Activated T-helper 1 cell treated with anti-CD3 and anti-CD28 coated beads, Interleukin-2, amount 50 U/mL, for 16 hours (primary cell): Measurements from ENCODE around the gene HOXB4.

Experiments
- DNase-seq, 2 donors: peaks; one replicate each; pipeline ENCODE4 v3.0.0-alpha.2; 2020; ENCODE audit warnings: low read depth in 1 of 2, low spot score in 1 of 2

Gene HOXB4

DNA sequence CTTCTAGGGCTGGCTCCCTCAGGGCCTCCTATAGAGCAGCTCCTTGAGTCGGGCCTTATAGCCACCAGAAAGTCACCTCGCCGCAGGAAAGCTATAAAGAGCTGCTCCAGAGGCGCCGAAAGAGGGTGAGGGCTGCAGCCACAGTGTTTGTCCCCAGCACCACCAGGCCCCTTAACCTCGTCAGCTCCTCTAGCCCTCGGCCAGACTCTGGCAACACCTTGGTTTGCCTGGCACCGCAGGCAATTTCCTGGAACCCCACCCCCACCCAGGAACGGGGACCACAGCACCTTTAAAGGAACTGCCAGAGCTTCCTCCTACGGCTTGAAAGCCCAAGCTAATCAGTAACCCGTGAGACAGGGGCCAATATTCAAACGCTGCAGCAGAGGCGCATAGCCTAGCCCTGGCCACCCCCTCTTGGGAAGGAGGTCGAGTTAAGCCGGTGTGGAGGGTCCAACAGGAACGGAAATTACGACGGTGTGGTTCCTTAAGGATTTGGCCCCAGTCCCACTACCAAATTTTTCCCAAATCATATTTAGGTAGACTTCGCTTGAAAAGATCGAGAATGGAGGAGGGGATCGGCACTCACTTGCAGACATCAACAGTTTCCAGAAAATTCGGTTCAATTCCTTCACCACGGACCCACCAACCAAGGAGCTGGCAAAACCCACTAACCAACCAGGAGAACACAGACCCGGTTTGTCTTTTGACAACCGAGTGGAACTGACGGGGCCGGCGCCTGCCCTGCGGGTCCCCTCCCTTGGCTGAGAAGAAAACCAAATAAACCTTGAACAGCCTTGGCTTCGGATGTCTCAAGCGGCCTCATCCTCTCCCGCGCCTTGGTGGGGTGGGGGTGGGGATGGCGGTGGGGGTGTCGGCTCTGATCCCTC is 23.6 kb upstream of the HOXB4 start:
- no peak for DNase-seq

DNA sequence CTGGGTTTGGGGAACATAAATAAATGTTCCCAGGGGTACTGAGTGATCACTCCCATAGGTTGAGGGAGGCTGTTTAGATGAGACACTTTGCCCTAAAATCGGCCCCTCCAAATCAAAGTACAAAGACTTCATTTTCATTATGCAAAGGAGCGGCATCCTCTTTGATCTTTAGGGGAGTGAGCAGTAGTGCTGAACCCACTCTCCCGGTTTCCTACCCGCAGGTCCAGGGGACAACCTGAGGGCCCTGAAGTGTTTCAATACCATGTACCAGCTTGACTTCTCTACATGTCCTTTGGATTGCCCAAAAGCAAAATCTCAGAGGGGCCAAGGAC is 23.0 kb upstream of the HOXB4 start:
- DNase-seq: no peak

DNA sequence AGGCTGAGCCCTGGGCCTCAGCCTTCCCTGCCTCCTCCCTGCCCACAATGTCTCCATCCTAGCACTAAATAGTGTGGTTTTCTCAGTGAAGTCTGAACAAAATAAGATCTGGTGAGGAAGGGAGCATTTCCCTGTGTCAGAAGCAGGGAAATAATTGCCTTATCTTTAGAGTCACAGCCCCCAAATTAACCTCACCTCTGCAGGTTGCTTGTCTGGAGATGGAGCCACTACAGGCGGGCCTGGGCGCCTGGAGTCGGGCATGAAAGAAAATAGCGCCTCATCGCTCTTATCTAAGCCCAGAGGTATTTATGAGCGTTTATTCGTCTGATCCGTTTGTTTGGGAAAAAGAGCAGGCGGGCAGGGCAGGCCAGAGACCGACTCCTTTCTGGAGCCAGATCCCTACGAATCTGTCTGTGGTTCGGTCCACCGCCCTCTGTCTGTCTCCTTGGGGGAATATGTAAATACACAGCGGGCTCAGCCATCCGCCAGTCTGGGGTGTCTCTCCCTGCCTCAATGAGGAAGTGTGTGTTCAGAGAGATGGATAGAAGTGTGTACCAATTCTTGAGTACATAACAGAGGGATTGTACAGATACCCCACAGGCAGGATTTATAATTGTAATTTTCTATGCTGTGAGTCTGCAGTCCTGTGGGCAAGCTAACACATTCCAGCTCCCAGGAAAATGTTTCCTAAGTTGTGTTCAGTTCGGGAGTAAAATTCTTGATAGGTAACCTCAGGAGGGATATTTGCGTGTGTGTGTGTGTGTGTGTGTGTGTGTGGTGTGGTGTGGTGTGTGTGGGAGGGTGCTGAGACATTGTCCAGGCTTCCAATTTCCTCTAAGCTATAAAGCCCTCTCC is 22.3 kb upstream of the HOXB4 start:
- DNase-seq: no peak

DNA sequence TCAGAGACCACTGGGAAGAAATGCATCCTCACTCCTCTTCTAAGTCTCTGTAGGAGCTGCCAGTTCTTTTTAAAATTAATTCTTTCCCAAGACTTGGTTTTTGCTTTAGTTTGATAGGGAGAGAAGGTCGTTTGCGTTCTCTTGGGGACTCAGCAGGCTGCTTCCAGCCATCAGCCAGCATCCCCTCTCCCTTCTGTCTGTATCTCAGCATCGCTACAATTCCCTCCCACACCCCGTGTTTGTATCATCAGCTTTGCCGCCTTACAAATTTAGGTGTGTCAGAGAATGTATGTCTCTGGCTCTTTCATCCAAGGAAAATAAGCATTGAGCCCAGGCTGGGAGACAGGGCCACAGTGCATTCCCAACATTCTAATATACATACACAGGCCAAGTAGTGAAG is 21.2 kb upstream of the HOXB4 start:
- DNase-seq: no peak

DNA sequence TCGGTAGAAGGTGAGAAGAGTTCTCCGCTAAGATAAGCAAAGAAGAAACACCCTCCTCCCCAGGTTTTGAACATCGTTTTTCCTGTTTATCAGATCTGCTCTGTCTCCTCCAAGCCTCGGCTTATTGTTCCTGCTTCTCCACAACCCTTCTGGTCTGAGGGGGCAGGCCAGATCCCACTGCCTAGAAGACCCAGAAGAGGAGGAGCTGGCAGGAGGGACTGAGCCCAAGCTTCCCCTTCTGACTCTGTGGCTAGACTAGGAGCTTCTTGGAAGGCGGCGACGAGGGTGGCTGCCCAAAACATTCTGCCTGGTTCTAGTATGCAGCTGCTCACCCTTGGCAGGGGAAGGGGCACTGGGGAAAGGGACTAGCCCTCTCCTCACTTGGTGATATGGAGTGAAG is 20.6 kb upstream of the HOXB4 start:
- no peak for DNase-seq

DNA sequence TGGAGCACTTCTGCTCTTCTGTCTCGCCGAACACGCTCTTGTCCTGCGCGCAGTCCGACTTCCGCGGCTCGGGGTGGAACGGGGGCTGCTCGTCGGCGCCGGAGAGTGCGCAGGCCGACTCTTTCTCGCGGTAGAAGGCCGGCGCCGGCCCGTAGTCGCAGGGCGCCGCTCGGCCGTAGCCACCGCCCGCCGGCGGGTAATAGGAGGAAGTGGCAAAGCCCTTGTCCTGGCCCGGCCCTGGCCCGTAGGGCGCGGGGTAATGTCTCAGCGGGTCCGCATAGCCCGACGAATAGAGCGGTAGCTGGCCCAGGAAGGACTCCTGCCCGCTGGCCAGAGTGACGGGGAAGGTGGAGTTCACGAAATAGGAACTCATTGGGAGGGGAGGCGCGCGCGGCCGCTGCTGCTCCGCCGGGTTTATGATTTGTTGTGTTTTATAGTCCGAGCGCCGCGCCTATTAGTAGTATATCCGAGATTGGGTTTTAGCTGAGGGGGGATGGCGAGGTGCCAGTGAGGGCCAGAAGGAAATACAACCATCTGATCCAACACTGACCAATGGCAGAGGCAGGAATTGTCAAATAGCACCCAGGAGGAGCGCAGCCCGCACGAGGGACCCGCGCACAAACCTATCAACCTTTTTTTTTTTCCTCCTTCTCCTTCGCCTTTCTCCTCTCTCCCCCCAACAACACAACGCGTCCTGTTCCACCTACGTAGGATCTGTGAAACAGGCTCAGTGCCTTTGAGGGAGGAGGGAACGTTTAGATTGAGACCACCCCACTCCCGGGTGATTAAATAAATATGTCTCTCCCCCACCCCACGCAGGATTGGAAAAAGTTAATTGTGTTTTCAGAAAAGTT is 19.9 kb upstream of the HOXB4 start:
- no peak for DNase-seq

DNA sequence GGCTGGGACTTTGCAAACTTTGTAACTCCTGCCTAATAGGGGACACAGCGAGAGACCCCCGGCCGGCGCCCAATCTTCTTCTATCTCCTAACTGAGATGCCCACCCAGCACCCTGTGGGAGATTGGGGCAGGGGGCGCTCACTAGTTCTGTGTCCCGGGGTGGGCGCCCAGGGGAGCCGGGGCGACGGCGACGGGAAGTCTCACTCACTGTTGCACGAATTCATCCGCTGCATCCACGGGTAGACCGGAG is 19.3 kb upstream of the HOXB4 start:
- DNase-seq: no peak

DNA sequence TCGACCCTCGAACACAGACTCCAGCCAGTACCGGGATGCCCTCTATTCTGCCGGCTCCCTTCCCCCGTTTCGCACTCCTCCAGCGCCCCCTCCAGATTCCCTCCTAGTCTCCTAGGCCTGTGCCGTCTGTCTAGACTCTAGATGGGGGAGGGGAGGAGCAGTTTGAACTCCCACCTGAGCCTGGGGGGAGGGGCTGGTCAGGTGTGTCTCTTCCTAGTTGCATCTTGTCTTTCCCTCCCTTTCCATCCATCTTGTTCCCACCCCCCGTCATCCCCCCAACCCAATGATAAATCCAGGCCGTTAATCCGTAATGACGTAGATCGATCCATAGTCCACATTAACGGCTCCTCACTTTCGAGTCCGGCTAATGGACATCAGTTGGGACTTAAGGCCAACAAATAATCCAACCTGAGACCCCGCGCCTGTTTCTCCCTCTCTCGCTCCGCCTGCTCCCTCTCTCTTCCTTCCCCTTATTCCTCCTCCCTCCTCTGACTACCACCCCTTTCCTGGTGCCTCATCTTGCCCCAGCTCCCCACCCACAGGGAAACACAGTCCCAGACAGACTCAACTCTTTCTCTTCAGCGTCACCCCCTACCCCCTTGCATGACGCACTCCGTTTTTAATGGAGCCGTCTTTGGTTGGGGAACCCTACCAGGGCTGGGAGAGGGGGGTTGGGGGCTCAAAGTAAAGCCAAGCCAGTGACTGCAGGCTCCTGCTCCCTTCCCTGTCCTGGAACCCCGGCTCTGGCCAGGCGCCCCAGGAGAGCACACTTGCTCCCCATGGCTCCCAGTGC is 18.8 kb upstream of the HOXB4 start:
- no peak for DNase-seq

DNA sequence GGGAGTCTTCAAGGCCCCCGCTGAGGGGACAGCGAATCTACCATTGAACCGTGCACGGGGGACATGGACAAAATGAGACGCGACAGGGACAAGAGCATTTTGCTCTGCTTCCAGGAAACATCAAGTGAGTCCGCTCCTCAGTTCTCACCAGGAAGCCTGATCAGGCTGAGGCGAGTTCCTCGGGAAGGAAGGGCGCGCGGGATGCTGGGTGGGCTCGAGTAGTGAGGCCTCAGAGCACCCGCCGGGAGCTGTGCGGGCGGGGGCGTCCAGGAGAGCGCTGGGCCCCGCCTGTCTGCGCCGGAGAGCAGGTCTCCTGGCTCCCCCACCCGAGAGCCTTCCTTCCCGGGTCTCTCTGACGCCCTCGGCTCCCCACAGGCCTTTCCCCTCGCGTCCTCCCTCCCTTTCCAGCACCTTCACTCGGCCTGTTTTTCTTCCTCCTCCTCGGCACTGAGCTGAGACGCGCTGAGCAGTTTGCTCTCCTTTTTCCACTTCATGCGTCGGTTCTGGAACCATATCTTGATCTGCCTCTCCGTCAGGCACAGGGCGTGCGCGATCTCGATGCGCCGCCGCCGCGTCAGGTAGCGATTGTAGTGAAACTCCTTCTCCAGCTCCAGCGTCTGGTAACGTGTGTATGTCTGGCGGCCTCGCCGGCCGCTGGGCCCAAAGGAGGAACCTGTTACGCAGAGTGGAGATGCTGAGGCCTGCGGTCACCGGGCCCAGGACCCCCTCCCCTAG is 18.0 kb upstream of the HOXB4 start:
- DNase-seq: no peak

DNA sequence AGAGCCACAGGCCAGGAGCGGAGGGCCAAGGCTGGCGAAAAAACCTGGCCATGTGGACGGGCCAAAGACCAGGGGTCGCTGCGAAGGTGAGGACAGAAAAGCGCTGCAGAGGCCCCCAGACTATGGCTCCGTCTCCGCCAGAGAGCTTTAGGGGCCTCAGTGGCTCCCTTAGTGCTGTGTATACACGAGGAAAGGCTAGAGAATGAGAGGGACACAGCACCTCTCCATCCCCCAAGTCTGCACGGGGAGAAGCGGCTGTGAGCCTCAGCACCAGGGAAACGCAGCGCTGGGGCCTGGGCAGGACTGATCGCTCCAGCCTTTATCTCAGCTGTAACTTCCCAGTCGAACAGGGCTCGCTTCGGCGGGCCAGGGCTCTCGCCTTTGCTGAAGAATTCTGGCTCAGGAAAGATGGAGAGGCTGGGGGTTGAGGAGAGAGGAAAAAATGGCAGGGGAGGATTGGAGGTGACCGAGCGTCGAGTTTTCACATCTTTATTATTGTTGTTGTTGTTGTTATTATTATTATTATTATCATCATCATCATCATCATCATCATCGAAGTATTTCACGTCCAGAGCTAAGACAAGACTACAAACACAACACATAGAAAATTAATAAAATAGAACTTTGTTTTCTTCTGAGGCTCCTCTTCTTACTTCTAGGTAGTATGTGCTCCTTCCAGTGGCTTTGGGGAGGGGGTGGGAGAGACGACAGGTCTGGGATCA is 17.3 kb upstream of the HOXB4 start:
- no peak for DNase-seq

DNA sequence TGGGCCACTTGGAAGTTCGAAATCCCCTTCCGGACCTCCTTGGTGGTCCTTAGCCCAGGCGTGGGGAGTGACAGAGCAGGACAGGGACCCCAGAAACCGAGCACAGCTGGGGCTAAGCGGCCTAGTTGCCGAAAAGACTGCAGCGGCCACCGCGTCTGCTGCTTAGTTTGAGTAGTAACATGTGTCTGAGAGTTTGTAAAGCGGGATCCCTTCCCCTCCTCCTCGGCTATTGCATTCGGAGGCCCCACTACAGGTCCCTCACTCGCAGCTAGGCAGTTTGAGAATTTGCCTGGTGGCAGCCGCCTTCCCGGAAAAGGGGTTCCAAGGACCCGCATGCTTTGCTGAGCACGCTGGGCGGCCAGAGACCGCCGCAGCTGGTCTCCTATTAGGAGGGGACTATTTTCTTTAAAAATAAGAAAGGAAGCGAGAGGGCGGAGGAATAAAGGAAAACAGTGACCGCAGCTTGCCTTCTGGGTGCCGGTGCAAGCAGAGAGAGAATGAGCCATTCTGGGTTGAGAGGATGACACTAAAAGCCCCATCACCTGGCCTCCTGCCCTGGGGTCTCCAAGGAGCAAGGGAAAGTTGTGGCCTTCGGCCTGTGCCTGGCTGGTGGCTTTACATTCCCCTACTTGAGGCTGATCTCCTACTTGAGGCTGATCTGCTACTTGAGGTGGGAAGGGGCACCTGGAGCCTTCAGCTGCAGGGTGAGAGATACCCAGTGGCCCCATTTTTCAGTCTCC is 16.6 kb upstream of the HOXB4 start:
- DNase-seq: no peak

DNA sequence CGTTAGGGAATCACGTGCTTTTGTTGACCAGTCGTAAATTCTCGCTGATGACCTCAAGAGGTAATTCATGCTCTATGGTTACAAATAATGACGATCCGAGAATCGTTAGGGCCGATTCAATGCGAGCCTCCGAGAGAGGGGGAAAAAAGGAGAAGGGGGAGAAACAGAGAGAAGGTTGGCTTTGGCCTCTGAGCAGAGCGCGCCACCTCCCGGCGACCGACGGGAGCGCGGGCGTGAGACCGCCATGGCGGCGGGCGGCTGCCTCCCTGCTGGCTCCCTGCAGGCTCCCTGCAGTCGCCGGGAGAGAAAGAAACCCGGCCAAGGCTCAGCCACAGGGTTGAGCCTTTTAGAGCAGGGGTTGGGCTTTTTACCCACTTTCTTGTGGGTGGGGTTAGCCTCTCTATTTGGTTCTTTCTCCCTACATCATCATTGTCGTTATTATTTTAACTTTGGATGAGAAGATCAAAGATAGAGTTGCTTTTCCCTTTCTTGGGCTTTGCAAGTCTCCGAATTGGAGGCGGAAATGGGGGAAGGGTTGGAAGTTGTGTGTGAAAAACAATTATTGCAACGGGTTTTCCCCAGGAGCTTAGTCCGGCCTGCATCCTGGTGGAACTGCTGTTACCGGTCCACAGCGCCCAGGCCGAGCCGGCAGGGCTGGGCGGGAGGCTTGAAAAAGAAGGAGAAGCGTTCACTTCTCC is 15.8 kb upstream of the HOXB4 start:
- DNase-seq: peak; percentile 63 to 69

DNA sequence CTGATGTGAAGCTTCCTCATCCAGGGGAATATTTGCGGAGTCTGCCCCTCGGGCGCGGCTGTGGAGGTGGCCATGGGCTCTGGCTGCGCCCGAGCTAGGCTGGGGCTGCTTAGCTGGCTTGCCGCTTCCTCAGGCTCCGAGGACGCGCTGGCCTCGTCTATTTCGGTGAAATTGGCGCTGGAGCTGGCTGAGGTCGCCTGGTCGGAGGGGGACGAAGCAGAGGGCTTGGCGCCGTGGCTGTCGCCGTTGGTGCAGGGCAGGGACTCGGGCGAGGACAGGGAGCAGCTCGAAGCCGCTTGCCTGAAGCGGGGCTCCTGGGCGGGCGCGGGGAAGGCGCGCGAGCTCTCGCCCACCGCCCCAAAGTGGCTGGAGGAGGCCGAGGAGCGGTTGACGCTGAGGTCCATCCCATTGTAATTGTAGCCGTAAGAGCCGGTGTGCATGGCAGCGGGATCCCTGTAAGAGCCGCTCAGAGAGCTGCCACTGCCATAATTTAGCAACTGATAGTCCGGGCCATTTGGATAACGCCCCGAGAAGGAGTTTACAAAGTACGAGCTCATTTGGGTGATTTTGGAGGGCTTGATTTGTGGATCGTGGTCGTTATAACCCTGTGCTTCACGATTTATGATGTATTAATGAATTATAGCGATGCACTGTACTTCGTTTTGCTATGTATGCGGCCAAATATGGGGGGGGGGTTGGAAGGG is 15.1 kb upstream of the HOXB4 start, which contains the start of gene HOXB5:
Gene HOXB5 (minus strand): TSS at position 654 of the 704 bp plus-strand sequence. CDS start 97 bp downstream, at position 557.
- no peak for DNase-seq

DNA sequence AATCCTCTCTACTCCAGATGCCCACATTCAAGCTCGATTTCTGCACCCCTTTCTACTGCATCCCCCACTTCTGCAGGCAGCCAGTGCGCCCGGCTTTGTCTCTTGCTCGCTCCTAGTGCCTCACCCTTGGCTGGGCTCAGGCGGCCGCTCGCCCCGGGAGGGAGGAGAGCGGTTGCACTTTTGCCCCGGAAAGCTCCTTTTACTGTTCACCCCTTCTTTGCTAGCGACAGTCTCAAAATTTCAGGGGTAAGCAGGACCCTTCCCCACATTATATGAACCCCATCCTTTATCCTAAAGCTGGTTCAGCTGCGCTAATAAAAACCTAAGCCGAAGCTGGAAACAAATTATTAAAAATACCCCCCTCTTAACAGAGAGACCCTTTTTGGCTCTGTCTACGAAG is 14.4 kb upstream of the HOXB4 start:
- DNase-seq: no peak

DNA sequence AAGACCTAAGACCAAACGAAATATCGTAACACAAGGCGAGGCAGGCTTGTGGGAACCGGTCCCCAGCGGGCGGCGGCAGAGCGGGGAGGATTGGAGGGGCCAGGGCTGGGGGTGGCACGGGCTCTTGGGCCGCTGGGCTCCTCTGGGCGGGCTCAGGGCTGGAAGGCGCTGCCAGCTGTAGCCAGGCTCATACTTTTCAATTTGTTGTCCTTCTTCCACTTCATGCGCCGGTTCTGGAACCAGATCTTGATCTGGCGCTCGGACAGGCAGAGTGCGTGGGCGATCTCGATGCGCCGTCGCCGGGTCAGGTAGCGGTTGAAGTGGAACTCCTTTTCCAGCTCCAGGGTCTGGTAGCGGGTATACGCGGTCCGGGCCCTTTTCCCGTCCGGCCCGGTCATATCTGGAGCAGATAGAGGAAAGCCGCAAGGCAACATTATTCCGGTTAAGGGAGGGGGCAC is 13.9 kb upstream of the HOXB4 start:
- DNase-seq: no peak

DNA sequence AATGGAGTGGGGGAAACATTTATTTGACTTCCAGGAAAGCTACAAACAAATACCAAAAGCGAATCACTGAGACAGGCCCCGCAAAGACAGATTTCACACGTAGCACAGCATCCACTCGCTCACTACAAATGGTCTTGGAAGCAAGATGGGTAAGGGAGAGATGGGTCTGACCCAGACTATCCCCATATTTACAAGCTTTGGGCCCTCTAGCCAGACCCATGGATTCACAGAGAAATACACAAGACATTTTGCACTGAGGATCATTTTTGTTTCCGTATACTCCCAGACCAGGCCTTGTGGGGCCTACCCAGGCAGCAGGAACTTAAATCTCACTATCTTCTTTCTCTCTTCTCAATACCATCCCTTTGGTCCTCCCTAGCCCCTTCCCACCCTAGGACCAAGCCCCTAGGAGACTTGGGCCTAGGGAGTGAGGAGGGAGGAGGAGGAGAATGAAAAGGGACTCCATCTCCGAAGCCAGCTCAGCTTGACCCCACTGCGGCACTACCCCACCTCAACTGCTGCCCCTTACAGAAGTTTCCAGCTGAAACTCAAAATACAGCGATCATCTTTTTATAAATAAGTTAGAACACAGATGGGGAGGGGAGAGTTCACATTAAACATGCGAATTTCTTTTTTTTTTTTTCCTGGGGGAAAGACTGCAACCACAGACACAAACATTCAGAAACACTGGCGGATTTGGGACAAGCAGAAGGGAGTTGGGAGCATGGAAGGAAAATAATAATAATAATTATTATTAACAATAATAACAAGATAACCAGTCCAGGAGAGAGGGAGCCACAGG is 13.3 kb upstream of the HOXB4 start:
- no peak for DNase-seq
